ENCODE measurements around the gene PKN3. TPM values are rescaled to one million over a fixed set of nuclear protein-coding genes. Genes with fewer than 3 reads are reported as not detected.

PKN3 gene
- total and polyA plus RNA-seq, 9 of the 15 experiments (the other 6 are each of a cell fraction or from before 2014, with no cell fraction given), result 0.82 to 49.2 (median 19.7) TPM

DNA sequence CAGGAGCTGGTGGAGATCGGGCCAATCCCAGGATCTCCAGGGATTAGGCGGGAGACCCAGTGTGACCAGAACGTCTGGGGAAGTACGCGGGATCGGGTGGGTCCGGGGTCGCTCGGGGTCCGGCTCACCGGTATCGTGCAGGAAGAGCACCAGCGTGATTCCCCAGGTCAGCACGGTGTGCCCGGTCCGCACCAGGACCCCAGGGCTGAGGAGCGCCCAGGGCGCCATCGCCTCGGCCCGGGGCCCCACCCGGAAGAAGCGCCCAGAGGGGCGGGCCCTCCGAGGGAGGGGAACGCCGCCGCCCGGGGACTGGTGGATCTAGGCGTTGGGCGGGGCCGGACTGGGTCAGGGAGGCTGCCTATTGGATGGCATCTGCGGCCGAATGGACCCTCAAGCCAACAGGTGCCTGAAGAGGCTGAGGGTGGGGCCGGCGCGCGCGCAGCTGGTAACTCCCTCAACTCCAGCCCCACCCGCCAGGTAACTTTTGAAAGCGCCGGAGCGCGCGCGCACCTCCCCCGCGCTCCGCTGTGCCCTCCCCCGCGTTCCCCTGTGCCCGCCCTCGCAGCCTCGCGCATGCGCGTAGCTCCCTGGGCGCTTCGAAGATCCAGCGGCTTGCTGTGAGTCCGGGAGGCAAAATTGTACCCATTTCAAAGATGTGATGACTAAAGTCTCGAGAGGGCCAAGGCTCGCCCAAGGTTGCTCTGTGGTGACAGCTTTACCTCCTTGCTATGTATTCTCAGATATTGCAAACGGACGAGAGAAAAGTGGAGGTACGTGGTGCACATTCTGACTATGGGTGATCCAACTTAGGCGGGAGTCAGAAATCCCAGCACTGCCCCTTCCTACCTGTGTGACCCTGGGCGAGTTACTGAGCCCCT, 21.8 kb downstream of the PKN3 start, which contains the start of gene ZDHHC12 (continued):
- TF ChIP-seq ESRRB (CRISPR knock-in tag; IDR thresholded peaks at IDR 0.05; ENCODE audit: borderline replicate concordance) (0 out of 2 replicates have a peak, but pooled peaks have one; percentile 12), NFYB (IDR thresholded peaks at IDR 0.05; ENCODE audit: extremely low read depth, insufficient read length) (peak; percentile 83), POLR2H (tag; IDR thresholded peaks at IDR 0.05; ENCODE audit: low read depth) (peak; percentile 70), PCBP1 (IDR thresholded peaks at IDR 0.05; ENCODE audit: low read depth, low read length, poor library complexity, severe bottlenecking) (peak; percentile 55), ZNF512 (tag; IDR thresholded peaks at IDR 0.05) (no peak), SRF (CRISPR knock-in tag; IDR thresholded peaks at IDR 0.05) (peak in 1 of 2 experiments; percentile 74; a peak in 2 of 4 replicates), ZBTB9 (CRISPR knock-in tag; IDR thresholded peaks at IDR 0.05) (peak; percentile 29; the same call in 1 of the 2 replicates), JUNB (CRISPR knock-in tag; conservative IDR thresholded peaks at IDR 0.05) (no peak), MCM2 (IDR thresholded peaks at IDR 0.05; ENCODE audit: low read depth) (no peak), CBFA2T3 (IDR thresholded peaks at IDR 0.05) (peak; percentile 10), CCNT2 (IDR thresholded peaks at IDR 0.05; ENCODE audit: borderline replicate concordance, extremely low read depth, insufficient read length, low read depth, low read length) (peak; percentile 94), NFIC (IDR thresholded peaks at IDR 0.05) (no peak)
- TF ChIP-seq, protein P1, sequence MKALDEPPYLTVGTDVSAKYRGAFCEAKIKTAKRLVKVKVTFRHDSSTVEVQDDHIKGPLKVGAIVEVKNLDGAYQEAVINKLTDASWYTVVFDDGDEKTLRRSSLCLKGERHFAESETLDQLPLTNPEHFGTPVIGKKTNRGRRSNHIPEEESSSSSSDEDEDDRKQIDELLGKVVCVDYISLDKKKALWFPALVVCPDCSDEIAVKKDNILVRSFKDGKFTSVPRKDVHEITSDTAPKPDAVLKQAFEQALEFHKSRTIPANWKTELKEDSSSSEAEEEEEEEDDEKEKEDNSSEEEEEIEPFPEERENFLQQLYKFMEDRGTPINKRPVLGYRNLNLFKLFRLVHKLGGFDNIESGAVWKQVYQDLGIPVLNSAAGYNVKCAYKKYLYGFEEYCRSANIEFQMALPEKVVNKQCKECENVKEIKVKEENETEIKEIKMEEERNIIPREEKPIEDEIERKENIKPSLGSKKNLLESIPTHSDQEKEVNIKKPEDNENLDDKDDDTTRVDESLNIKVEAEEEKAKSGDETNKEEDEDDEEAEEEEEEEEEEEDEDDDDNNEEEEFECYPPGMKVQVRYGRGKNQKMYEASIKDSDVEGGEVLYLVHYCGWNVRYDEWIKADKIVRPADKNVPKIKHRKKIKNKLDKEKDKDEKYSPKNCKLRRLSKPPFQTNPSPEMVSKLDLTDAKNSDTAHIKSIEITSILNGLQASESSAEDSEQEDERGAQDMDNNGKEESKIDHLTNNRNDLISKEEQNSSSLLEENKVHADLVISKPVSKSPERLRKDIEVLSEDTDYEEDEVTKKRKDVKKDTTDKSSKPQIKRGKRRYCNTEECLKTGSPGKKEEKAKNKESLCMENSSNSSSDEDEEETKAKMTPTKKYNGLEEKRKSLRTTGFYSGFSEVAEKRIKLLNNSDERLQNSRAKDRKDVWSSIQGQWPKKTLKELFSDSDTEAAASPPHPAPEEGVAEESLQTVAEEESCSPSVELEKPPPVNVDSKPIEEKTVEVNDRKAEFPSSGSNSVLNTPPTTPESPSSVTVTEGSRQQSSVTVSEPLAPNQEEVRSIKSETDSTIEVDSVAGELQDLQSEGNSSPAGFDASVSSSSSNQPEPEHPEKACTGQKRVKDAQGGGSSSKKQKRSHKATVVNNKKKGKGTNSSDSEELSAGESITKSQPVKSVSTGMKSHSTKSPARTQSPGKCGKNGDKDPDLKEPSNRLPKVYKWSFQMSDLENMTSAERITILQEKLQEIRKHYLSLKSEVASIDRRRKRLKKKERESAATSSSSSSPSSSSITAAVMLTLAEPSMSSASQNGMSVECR (CRISPR knock-in tag; IDR thresholded peaks at IDR 0.05), result peak; percentile 75
- TF ChIP-seq, protein P2, sequence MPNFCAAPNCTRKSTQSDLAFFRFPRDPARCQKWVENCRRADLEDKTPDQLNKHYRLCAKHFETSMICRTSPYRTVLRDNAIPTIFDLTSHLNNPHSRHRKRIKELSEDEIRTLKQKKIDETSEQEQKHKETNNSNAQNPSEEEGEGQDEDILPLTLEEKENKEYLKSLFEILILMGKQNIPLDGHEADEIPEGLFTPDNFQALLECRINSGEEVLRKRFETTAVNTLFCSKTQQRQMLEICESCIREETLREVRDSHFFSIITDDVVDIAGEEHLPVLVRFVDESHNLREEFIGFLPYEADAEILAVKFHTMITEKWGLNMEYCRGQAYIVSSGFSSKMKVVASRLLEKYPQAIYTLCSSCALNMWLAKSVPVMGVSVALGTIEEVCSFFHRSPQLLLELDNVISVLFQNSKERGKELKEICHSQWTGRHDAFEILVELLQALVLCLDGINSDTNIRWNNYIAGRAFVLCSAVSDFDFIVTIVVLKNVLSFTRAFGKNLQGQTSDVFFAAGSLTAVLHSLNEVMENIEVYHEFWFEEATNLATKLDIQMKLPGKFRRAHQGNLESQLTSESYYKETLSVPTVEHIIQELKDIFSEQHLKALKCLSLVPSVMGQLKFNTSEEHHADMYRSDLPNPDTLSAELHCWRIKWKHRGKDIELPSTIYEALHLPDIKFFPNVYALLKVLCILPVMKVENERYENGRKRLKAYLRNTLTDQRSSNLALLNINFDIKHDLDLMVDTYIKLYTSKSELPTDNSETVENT (CRISPR knock-in tag; IDR thresholded peaks at IDR 0.05), result peak; percentile 80

All from K562 (cell line).